Measurements from ENCODE around the gene KIF24.
"Not testable (repeated sequence)": the region's sequence is repeated elsewhere in the genome, so short reads cannot be mapped to it uniquely, and the experiment has no call there.

Gene KIF24

GRCh38 chr9:34366365-34366764 is 37.3 kb upstream of the KIF24 start:
- DNase-seq (ENCODE audit: low spot score) (no peak), FAIRE-seq (no peak)

- no peak for FAIRE-seq
- no peak for DNase-seq (ENCODE audit: low spot score)
Observed at GRCh38 chr9:34365282-34365681, 36.2 kb upstream of the KIF24 start.

GRCh38 chr9:34363619-34364351 is 34.7 kb upstream of the KIF24 start:
- DNase-seq (ENCODE audit: low spot score) (no peak), FAIRE-seq (no peak)

GRCh38 chr9:34362614-34363214 is 33.6 kb upstream of the KIF24 start:
- FAIRE-seq (no peak), DNase-seq (ENCODE audit: low spot score) (no peak)

- not testable (repeated sequence) for DNase-seq (ENCODE audit: low spot score); FAIRE-seq
Observed at GRCh38 chr9:34352957-34353356, 23.9 kb upstream of the KIF24 start.

GRCh38 chr9:34352122-34352652 is 23.1 kb upstream of the KIF24 start:
- FAIRE-seq; DNase-seq (ENCODE audit: low spot score): not testable (repeated sequence)

- no peak for FAIRE-seq
- no peak for DNase-seq (ENCODE audit: low spot score)
Observed at GRCh38 chr9:34349324-34349723, 20.3 kb upstream of the KIF24 start.

- no peak for DNase-seq (ENCODE audit: low spot score)
- no peak for FAIRE-seq
Observed at GRCh38 chr9:34347800-34348158, 18.7 kb upstream of the KIF24 start.

GRCh38 chr9:34346873-34347799 is 18.1 kb upstream of the KIF24 start:
- FAIRE-seq: no peak
- DNase-seq (ENCODE audit: low spot score): no peak

- FAIRE-seq: no peak
- DNase-seq (ENCODE audit: low spot score): no peak
Observed at GRCh38 chr9:34343605-34344004, 14.5 kb upstream of the KIF24 start.

- DNase-seq (ENCODE audit: low spot score) (no peak), FAIRE-seq (no peak)
Observed at GRCh38 chr9:34343090-34343489, 14.0 kb upstream of the KIF24 start.

- no peak for FAIRE-seq
- DNase-seq (ENCODE audit: low spot score): no peak
Observed at GRCh38 chr9:34341659-34342295, 12.7 kb upstream of the KIF24 start.

GRCh38 chr9:34338665-34339385 is 9.8 kb upstream of the KIF24 start:
- no peak for DNase-seq (ENCODE audit: low spot score)
- no peak for FAIRE-seq

- DNase-seq (ENCODE audit: low spot score); FAIRE-seq: not testable (repeated sequence)
Observed at GRCh38 chr9:34338079-34338478, 9.0 kb upstream of the KIF24 start.

GRCh38 chr9:34337403-34337802 is 8.3 kb upstream of the KIF24 start:
- no peak for DNase-seq (ENCODE audit: low spot score)
- FAIRE-seq: no peak

- FAIRE-seq (no peak), DNase-seq (ENCODE audit: low spot score) (no peak)
Observed at GRCh38 chr9:34335376-34335775, 6.3 kb upstream of the KIF24 start.

GRCh38 chr9:34334916-34335315 is 5.8 kb upstream of the KIF24 start:
- FAIRE-seq (no peak), DNase-seq (ENCODE audit: low spot score) (no peak)

GRCh38 chr9:34334337-34334824 is 5.3 kb upstream of the KIF24 start:
- FAIRE-seq: no peak

GRCh38 chr9:34333836-34334235 is 4.8 kb upstream of the KIF24 start:
- FAIRE-seq (no peak), DNase-seq (ENCODE audit: low spot score) (no peak)

More at GRCh38 chr9:34334337-34334824, 5.3 kb upstream of the KIF24 start:
- DNase-seq (ENCODE audit: low spot score): no peak

Measured in urothelium cell line (cell line).